Measurements from ENCODE around the gene FJX1. TPM values are rescaled to one million over a fixed set of nuclear protein-coding genes. Genes with fewer than 3 reads are reported as not detected.

FJX1 gene
- polyA plus RNA-seq, 3 donors: 0.05 TPM; not detected in 2

DNA sequence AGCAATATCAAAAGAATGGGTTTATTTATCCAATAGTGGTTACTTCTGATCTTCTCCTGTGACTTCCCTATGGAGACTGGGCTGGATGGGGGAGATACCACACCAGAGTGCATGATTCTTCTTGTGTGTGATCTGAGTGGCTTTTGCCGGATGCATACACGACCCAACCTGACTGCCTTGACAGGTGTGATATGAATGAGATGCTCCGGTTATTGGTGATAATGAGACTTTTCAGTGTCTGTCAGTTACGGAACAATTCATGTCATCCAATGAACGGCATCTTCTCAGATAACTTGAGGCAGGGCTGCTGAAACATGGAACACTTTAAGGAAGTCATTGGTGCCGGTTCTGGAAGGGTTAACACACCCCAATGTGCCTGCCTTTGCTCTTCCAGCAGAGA lies 17.7 kb downstream of the FJX1 start:
- TF ChIP-seq CTCF (IDR thresholded peaks at IDR 0.05): no peak
- peaks cover 0 to 2% (median 0%) of the 10 kb centered on the region in 7 donors for H3K9me3 Mint-ChIP-seq
- H3K27ac Mint-ChIP-seq: no peak overlapping the region
- intact Hi-C loops (cut with micrococcal nuclease): no loop called here
- Histone ChIP-seq H3K4me2 (replicated peaks; ENCODE audit: extremely low read depth, low read length, poor library complexity, severe bottlenecking) (no peak overlapping the region), H2AFZ (ENCODE audit: insufficient read depth, low read depth, low read length, poor library complexity, severe bottlenecking) (no peak overlapping the region), H4K20me1 (ENCODE audit: insufficient read depth, low read length) (no peaks in the 10 kb centered on the region), H3K27me3 (ENCODE audit: control insufficient read depth in 2 of 2, insufficient read depth in 2 of 2, low read length in 2 of 2) (peaks cover 3 to 7% of the 10 kb centered on the region in 2 donors), H3K27ac (ENCODE audit: low read depth in 1 of 2, low read length in 2 of 2) (no peak overlapping the region), H3K4me1 (ENCODE audit: control insufficient read depth in 1 of 2, insufficient read depth in 2 of 2, low read length in 2 of 2) (no peaks in the 10 kb centered on the region), H3K79me2 (ENCODE audit: insufficient read depth, low read length) (no peaks in the 10 kb centered on the region), H3K9ac (ENCODE audit: insufficient read depth, low read length, poor library complexity, severe bottlenecking) (no peak overlapping the region), H3K36me3 (replicated peaks in 1 of 2; ENCODE audit: control insufficient read depth in 1 of 2, insufficient read depth in 2 of 2, low read length in 2 of 2) (no peaks in the 10 kb centered on the region), H3K9me3 (replicated peaks in 1 of 2; ENCODE audit: control insufficient read depth in 1 of 2, insufficient read depth in 1 of 2, low read length in 2 of 2) (no peaks in the 10 kb centered on the region), H3K4me3 (replicated peaks in 1 of 3; ENCODE audit: low read depth in 2 of 3, low read length in 3 of 3) (no peak overlapping the region)
- no peak for DNase-seq
- H3K4me1 Mint-ChIP-seq: no peaks in the 10 kb centered on the region
- H3K4me3 Mint-ChIP-seq: no peak overlapping the region
- peaks cover 3 to 13% (median 11%) of the 10 kb centered on the region in 3 donors for H3K27me3 Mint-ChIP-seq (ENCODE audit: low read depth in 3 of 3)
- 100% methylated on average over 4 of the region's 6 CpGs for WGBS (ENCODE audit: insufficient coverage)
- H3K36me3 Mint-ChIP-seq: no peaks in the 10 kb centered on the region

- no peak for DNase-seq
- no peaks in the 10 kb centered on the region for H3K36me3 ChIP-seq (replicated peaks in 1 of 2; ENCODE audit: control insufficient read depth in 1 of 2, insufficient read depth in 2 of 2, low read length in 2 of 2)
- H4K20me1 ChIP-seq (ENCODE audit: insufficient read depth, low read length): no peaks in the 10 kb centered on the region
- H3K9ac ChIP-seq (ENCODE audit: insufficient read depth, low read length, poor library complexity, severe bottlenecking): no peak overlapping the region
- H3K79me2 ChIP-seq (ENCODE audit: insufficient read depth, low read length): no peaks in the 10 kb centered on the region
- Mint-ChIP-seq H3K27ac (no peak overlapping the region), H3K9me3 (no peaks in the 10 kb centered on the region), H3K27me3 (ENCODE audit: low read depth in 3 of 3) (peaks cover 6 to 7% (median 6%) of the 10 kb centered on the region in 3 donors), H3K4me1 (no peaks in the 10 kb centered on the region), H3K4me3 (no peak overlapping the region), H3K36me3 (no peaks in the 10 kb centered on the region)
- 98% methylated on average over 5 of the region's 9 CpGs for WGBS (ENCODE audit: insufficient coverage)
- no peak for TF ChIP-seq CTCF (IDR thresholded peaks at IDR 0.05)
- H3K27ac ChIP-seq (ENCODE audit: low read depth in 1 of 2, low read length in 2 of 2): no peak overlapping the region
- H2AFZ ChIP-seq (ENCODE audit: insufficient read depth, low read depth, low read length, poor library complexity, severe bottlenecking): no peak overlapping the region
- H3K4me1 ChIP-seq (ENCODE audit: control insufficient read depth in 1 of 2, insufficient read depth in 2 of 2, low read length in 2 of 2): no peaks in the 10 kb centered on the region
- H3K27me3 ChIP-seq (ENCODE audit: control insufficient read depth in 2 of 2, insufficient read depth in 2 of 2, low read length in 2 of 2): peaks cover 3% of the 10 kb centered on the region in 2 donors
- intact Hi-C loops (cut with micrococcal nuclease): no loop called here
- H3K4me3 ChIP-seq (replicated peaks in 1 of 3; ENCODE audit: low read depth in 2 of 3, low read length in 3 of 3): no peak overlapping the region
- H3K9me3 ChIP-seq (replicated peaks in 1 of 2; ENCODE audit: control insufficient read depth in 1 of 2, insufficient read depth in 1 of 2, low read length in 2 of 2): no peaks in the 10 kb centered on the region
- H3K4me2 ChIP-seq (replicated peaks; ENCODE audit: extremely low read depth, low read length, poor library complexity, severe bottlenecking): no peak overlapping the region
Observed at GRCh38 chr11:35639591-35640179, 21.4 kb downstream of the FJX1 start.

All from CD14-positive monocyte (primary cell).